ENCODE data around the gene ZNF268. TPM values are rescaled to one million over a fixed set of nuclear protein-coding genes. Genes with fewer than 3 reads are reported as not detected.

Gene ZNF268
- total RNA-seq, 1 donor = 22.9 TPM

DNA sequence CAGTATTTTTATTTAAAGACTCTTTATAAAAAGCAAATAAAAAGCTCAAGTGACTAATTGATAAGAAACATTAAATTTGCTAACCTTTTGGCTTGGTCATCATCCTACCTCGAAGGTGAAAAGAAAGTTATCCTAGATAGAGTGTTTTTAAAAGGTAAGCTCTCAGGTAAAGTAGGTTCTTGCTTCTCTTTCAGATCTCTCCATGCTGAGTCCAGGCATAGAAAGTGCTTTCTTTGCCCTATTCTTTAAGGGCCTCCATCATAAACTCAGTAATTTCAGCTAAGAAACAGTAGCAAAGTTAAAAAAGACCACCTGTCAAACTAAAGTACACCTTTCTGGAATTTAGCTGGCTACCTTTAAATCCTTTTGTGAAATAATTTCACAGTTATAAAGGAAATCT is 75.0 kb downstream of the ZNF268 start:
- no peak for DNase-seq (ENCODE audit: low read depth)
- TF ChIP-seq, protein P1, sequence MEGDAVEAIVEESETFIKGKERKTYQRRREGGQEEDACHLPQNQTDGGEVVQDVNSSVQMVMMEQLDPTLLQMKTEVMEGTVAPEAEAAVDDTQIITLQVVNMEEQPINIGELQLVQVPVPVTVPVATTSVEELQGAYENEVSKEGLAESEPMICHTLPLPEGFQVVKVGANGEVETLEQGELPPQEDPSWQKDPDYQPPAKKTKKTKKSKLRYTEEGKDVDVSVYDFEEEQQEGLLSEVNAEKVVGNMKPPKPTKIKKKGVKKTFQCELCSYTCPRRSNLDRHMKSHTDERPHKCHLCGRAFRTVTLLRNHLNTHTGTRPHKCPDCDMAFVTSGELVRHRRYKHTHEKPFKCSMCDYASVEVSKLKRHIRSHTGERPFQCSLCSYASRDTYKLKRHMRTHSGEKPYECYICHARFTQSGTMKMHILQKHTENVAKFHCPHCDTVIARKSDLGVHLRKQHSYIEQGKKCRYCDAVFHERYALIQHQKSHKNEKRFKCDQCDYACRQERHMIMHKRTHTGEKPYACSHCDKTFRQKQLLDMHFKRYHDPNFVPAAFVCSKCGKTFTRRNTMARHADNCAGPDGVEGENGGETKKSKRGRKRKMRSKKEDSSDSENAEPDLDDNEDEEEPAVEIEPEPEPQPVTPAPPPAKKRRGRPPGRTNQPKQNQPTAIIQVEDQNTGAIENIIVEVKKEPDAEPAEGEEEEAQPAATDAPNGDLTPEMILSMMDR (IDR thresholded peaks at IDR 0.05; ENCODE audit: insufficient read depth, low read length) = no peak
- no peak overlapping the region for H3K4me3 ChIP-seq (ENCODE audit: low read depth, low read length)

DNA sequence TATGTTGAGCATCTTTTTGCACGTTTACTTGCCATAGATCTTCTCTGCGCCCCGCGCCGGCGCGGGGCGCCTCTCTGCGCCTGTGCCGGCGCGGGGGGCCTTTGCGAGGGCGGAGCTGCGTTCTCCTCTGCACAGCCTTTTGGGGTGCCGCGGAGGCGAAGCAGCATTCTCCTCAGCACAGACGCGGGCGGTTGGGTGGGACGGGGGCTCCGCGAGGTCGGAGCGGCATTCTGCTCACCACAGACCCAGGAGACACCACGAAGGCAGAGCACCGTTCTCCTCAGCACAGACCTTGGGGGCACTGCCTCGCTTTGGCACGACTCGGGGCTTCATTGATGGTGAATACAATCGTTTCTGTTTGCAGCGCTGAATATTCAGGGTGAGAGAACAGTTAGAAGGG is 82.9 kb downstream of the ZNF268 start:
- no peak overlapping the region for H3K4me3 ChIP-seq (ENCODE audit: low read depth, low read length)
- no peak for DNase-seq (ENCODE audit: low read depth)
- TF ChIP-seq, protein P1 (IDR thresholded peaks at IDR 0.05; ENCODE audit: insufficient read depth, low read length) = no peak

Small RNAs within 50 kb of the gene (small RNA-seq; reads per million reads assigned to genes)
- gene RF00019 (not detected), gene RNU6-717P (not detected)

Other genes starting within 250 kb of the ZNF268 start
- gene ZNF605, start 225.2 kb upstream of the ZNF268 start, total RNA-seq (ENCODE audit: low replicate concordance) = 14.6 and 18.3 TPM in 2 replicates
- 14.0 and 27.6 TPM in 2 replicates for gene ZNF26, start 195.1 kb upstream of the ZNF268 start, total RNA-seq (ENCODE audit: low replicate concordance)
- 25.9 and 26.7 TPM in 2 replicates for gene ZNF84, start 144.0 kb upstream of the ZNF268 start, total RNA-seq (ENCODE audit: low replicate concordance)
- gene ZNF140, start 100.6 kb upstream of the ZNF268 start, total RNA-seq (ENCODE audit: low replicate concordance) = 16.4 and 23.1 TPM in 2 replicates
- gene ZNF891, start 51.2 kb upstream of the ZNF268 start, total RNA-seq (ENCODE audit: low replicate concordance) = 1.8 and 1.9 TPM in 2 replicates
- 9.5 and 10.3 TPM in 2 replicates for gene ZNF10, start 50.9 kb upstream of the ZNF268 start, total RNA-seq (ENCODE audit: low replicate concordance)
- gene ANHX, start 54.4 kb downstream of the ZNF268 start, total RNA-seq (ENCODE audit: low replicate concordance) = not detected in 2 replicates

Measured in fibroblast of the aortic adventitia (primary cell).